Liver (tissue), 9 donors: ENCODE measurements around the gene AKR1B15. TPM values are rescaled to one million over a fixed set of nuclear protein-coding genes. Genes with fewer than 3 reads are reported as not detected.
A peak's percentile ranks its signal among the peaks of the same experiment; 100 is the strongest.

ENCODE experiments used
- DNase-seq: peaks from one replicate; pipeline ENCODE4 v3.0.0-alpha.2; 2017; ENCODE audit warnings: low spot score
- H3K27ac ChIP-seq, 2 donors: one replicate each; pipeline ENCODE4 v1.7.0; 2013; ENCODE audit warnings: inconsistent platforms in 2 of 2, low read length in 2 of 2, control low read depth in 1 of 2, low read depth in 1 of 2, mild to moderate bottlenecking in 1 of 2
- H3K27me3 ChIP-seq, 4 donors: one replicate each; pipeline versions ENCODE4 v1.6.1 to v1.7.0; 2013; ENCODE audit warnings: low read length in 3 of 4, inconsistent platforms in 1 of 4, mild to moderate bottlenecking in 1 of 4, moderate library complexity in 1 of 4; ENCODE audit not compliant: control insufficient read depth in 4 of 4, insufficient read depth in 4 of 4
- H3K36me3 ChIP-seq, 4 donors: one replicate each; pipeline versions ENCODE4 v1.6.1 to v1.7.0; 2013; ENCODE audit warnings: low read length in 3 of 4, mild to moderate bottlenecking in 3 of 4, low read depth in 1 of 4, moderate library complexity in 1 of 4; ENCODE audit not compliant: control insufficient read depth in 4 of 4, insufficient read depth in 3 of 4
- H3K4me1 ChIP-seq, 4 donors: one replicate each; pipeline versions ENCODE4 v1.6.1 to v1.7.0; 2013; ENCODE audit warnings: low read length in 3 of 4, mild to moderate bottlenecking in 3 of 4, moderate library complexity in 1 of 4; ENCODE audit not compliant: control insufficient read depth in 4 of 4, insufficient read depth in 4 of 4
- H3K4me3 ChIP-seq, 3 donors: one replicate each; pipeline versions ENCODE4 v1.6.1 to v1.7.0; 2013; ENCODE audit warnings: low read length in 3 of 3, control low read depth in 1 of 3, low read depth in 1 of 3, mild to moderate bottlenecking in 1 of 3
- H3K9ac ChIP-seq, 2 donors: one replicate each; pipeline ENCODE4 v1.7.0; 2013; ENCODE audit warnings: low read length in 2 of 2, mild to moderate bottlenecking in 2 of 2, moderate library complexity in 2 of 2, control low read depth in 1 of 2, low read depth in 1 of 2
- H3K9me3 ChIP-seq, 4 donors: one replicate each; pipeline versions ENCODE4 v1.6.1 to v1.7.0; 2013; ENCODE audit warnings: low read length in 3 of 4; ENCODE audit not compliant: control insufficient read depth in 4 of 4
- EGR1 ChIP-seq, 2 donors: IDR thresholded peaks; 2 replicates each; pipeline ENCODE4 v1.6.1; 2016 to 2018; ENCODE audit warnings: antibody characterized with exemption in 2 of 2, low read depth in 2 of 2
- FOXA1 ChIP-seq: IDR thresholded peaks from 2 replicates; pipeline ENCODE4 v1.6.1; 2016; ENCODE audit warnings: antibody characterized with exemption
- FOXA2 ChIP-seq: IDR thresholded peaks from 2 replicates; pipeline ENCODE4 v1.6.1; 2016; ENCODE audit warnings: antibody characterized with exemption
- GABPA ChIP-seq, 2 donors: IDR thresholded peaks in 1 of 2; conservative IDR thresholded peaks in 1 of 2; 2 replicates each; pipeline ENCODE4 v1.6.1; 2016; ENCODE audit warnings: antibody characterized with exemption in 2 of 2, mild to moderate bottlenecking in 1 of 2, moderate library complexity in 1 of 2
- HNF4A ChIP-seq, 2 donors: conservative IDR thresholded peaks; 2 replicates each; pipeline ENCODE4 v1.6.1; 2016; ENCODE audit warnings: antibody characterized with exemption in 2 of 2, mild to moderate bottlenecking in 2 of 2
- HNF4G ChIP-seq: IDR thresholded peaks from 2 replicates; pipeline ENCODE4 v1.6.1; 2016; ENCODE audit warnings: antibody characterized with exemption
- JUND ChIP-seq, 2 donors: IDR thresholded peaks; 2 replicates each; pipeline ENCODE4 v1.6.1; 2016; ENCODE audit warnings: antibody characterized with exemption in 2 of 2
- NR2F2 ChIP-seq: IDR thresholded peaks from 2 replicates; pipeline ENCODE4 v1.6.1; 2016; ENCODE audit warnings: antibody characterized with exemption
- RAD21 ChIP-seq, 2 donors: IDR thresholded peaks; 2 replicates each; pipeline ENCODE4 v1.6.1; 2016; ENCODE audit warnings: antibody characterized with exemption in 2 of 2, mild to moderate bottlenecking in 2 of 2
- RXRA ChIP-seq, 2 donors: IDR thresholded peaks; 2 replicates each; pipeline ENCODE4 v1.6.1; 2017 to 2018; ENCODE audit warnings: antibody characterized with exemption in 2 of 2, mild to moderate bottlenecking in 1 of 2
- SP1 ChIP-seq: IDR thresholded peaks from 2 replicates; pipeline ENCODE4 v1.6.1; 2018; ENCODE audit warnings: antibody characterized with exemption, mild to moderate bottlenecking
- YY1 ChIP-seq: IDR thresholded peaks from 2 replicates; pipeline ENCODE4 v1.6.1; 2016; ENCODE audit warnings: antibody characterized with exemption, mild to moderate bottlenecking
- WGBS: extraction: QIAGEN DNeasy Blood & Tissue Kit; methylation state at CpG from one replicate; pipeline ENCODE4 v1.1.7; 2013; 5-methylcytosine and 5-hydroxymethylcytosine counted together
- polyA plus RNA-seq, 2 donors: library from polyadenylated mRNA; stranded (reverse) in 1 of 2; unstranded in 1 of 2; fragments of 200-250 nt in 1 of 2; fragments of >200 nt in 1 of 2; fragmentation: Nextera tagmentation in 1 of 2; extraction: Ambion mirVana in 1 of 2; gene quantifications; one replicate each; pipeline versions ENCODE4 v1.2.1 to v1.2.3, GENCODE V29; 2013 to 2015
- total RNA-seq, 2 donors: library from RNA; depleted of rRNA; stranded (reverse); fragments of >200 nt; gene quantifications; one replicate each; pipeline ENCODE4 v1.2.3, GENCODE V29; 2014
- TF ChIP-seq, protein P1 (sequence below): fragments of 150-350 bp; IDR thresholded peaks from 2 replicates; pipeline ENCODE4 v1.5.1; 2017; ENCODE audit warnings: improper control_type of control experiment, low read depth, low read length; ENCODE audit not compliant: missing input control
- TF ChIP-seq, protein P2 (sequence below): IDR thresholded peaks from 2 replicates; pipeline ENCODE4 v1.6.1; 2016; ENCODE audit warnings: antibody characterized with exemption, mild to moderate bottlenecking
- TF ChIP-seq, protein P3 (sequence below): IDR thresholded peaks from 2 replicates; pipeline ENCODE4 v1.6.1; 2016; ENCODE audit warnings: antibody characterized with exemption
- TF ChIP-seq, protein P4 (sequence below): IDR thresholded peaks from 2 replicates; pipeline ENCODE4 v1.6.1; 2016; ENCODE audit warnings: antibody characterized with exemption
- donor health status: healthy.
- donor health status: healthy.
- donor health status: healthy.
- donor health status: healthy.
- donor health status: healthy.

AKR1B15 gene
- total and polyA plus RNA-seq, 4 donors, result 0.12 TPM; not detected in 3

DNA sequence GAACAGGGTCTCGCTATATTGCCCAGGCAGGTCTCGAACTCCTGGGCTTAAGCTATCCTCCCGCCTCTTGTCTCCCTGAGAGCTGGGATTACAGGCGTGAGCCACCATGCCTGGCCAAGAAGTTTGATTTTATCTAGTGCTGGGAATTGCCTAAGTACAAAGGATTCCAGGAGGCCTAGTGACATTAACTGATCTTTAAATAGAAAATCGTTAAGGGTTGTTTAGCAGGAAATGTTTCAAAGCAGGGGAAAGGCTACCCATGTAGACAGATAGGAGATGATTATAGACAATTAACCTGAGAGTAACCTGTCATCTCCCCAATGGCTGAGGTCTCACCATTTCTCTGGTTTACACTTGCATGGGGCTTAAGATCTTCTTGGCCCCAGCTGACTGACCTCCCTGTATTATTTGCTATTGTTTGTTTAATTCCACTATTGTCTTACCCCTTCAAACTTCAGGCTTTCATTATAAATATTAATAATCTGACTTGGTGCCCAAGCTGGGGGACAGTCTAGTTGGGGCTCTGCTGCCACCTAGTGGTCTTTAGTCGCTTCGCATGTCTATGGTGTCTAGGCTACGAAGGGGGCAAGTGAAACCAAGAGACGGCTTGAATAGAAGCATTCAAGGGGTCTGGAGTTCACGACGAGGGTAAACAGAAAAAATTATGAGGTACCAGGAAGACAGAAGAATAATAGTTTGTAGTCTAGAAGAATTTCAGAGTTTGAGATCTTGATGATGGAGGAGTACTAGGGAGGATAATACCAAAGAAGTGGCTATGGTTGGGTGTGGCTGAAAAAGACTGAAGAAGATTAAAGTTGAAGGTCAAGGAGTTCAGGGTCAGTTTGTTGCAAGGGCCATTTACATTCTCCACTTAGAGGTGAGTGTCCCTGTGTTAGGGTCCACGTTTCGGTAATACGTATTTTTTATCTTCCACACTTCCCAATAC, 57.3 kb downstream of the AKR1B15 start:
- H3K27me3 ChIP-seq, result no peaks in the 10 kb centered on the region
- WGBS, result 28% methylated on average over 14 of the region's 14 CpGs
- H3K9me3 ChIP-seq, result no peaks in the 10 kb centered on the region
- H3K27ac ChIP-seq, result no peak overlapping the region
- H3K4me1 ChIP-seq, result no peaks in the 10 kb centered on the region
- no peaks in the 10 kb centered on the region for H3K36me3 ChIP-seq
- no peak overlapping the region for H3K9ac ChIP-seq
- no peak overlapping the region for H3K4me3 ChIP-seq
- TF ChIP-seq HNF4A (conservative IDR thresholded peaks at IDR 0.05), result no peak
- TF ChIP-seq NR2F2, result no peak
- peak; percentile 93 to 97 for TF ChIP-seq RAD21 (IDR thresholded peaks at IDR 0.05)
- TF ChIP-seq RXRA (IDR thresholded peaks at IDR 0.05), result no peak
- TF ChIP-seq, protein P1, sequence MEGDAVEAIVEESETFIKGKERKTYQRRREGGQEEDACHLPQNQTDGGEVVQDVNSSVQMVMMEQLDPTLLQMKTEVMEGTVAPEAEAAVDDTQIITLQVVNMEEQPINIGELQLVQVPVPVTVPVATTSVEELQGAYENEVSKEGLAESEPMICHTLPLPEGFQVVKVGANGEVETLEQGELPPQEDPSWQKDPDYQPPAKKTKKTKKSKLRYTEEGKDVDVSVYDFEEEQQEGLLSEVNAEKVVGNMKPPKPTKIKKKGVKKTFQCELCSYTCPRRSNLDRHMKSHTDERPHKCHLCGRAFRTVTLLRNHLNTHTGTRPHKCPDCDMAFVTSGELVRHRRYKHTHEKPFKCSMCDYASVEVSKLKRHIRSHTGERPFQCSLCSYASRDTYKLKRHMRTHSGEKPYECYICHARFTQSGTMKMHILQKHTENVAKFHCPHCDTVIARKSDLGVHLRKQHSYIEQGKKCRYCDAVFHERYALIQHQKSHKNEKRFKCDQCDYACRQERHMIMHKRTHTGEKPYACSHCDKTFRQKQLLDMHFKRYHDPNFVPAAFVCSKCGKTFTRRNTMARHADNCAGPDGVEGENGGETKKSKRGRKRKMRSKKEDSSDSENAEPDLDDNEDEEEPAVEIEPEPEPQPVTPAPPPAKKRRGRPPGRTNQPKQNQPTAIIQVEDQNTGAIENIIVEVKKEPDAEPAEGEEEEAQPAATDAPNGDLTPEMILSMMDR, result peak; percentile 88
- no peak for TF ChIP-seq EGR1 (IDR thresholded peaks at IDR 0.05; ENCODE audit: low read depth in 2 of 2)
- TF ChIP-seq, protein P2, sequence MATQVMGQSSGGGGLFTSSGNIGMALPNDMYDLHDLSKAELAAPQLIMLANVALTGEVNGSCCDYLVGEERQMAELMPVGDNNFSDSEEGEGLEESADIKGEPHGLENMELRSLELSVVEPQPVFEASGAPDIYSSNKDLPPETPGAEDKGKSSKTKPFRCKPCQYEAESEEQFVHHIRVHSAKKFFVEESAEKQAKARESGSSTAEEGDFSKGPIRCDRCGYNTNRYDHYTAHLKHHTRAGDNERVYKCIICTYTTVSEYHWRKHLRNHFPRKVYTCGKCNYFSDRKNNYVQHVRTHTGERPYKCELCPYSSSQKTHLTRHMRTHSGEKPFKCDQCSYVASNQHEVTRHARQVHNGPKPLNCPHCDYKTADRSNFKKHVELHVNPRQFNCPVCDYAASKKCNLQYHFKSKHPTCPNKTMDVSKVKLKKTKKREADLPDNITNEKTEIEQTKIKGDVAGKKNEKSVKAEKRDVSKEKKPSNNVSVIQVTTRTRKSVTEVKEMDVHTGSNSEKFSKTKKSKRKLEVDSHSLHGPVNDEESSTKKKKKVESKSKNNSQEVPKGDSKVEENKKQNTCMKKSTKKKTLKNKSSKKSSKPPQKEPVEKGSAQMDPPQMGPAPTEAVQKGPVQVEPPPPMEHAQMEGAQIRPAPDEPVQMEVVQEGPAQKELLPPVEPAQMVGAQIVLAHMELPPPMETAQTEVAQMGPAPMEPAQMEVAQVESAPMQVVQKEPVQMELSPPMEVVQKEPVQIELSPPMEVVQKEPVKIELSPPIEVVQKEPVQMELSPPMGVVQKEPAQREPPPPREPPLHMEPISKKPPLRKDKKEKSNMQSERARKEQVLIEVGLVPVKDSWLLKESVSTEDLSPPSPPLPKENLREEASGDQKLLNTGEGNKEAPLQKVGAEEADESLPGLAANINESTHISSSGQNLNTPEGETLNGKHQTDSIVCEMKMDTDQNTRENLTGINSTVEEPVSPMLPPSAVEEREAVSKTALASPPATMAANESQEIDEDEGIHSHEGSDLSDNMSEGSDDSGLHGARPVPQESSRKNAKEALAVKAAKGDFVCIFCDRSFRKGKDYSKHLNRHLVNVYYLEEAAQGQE, result no peak
- no peak for TF ChIP-seq GABPA (IDR thresholded peaks at IDR 0.05 in 1 of 2, conservative IDR thresholded peaks at IDR 0.05 in 1 of 2)
- TF ChIP-seq YY1, result peak; percentile 17
- no peak for TF ChIP-seq SP1
- TF ChIP-seq, protein P3, sequence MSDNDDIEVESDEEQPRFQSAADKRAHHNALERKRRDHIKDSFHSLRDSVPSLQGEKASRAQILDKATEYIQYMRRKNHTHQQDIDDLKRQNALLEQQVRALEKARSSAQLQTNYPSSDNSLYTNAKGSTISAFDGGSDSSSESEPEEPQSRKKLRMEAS, result no peak
- TF ChIP-seq HNF4G, result no peak
- no peak for TF ChIP-seq FOXA2
- TF ChIP-seq, protein P4, sequence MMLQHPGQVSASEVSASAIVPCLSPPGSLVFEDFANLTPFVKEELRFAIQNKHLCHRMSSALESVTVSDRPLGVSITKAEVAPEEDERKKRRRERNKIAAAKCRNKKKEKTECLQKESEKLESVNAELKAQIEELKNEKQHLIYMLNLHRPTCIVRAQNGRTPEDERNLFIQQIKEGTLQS, result no peak
- TF ChIP-seq FOXA1, result no peak
- no peak for TF ChIP-seq JUND (IDR thresholded peaks at IDR 0.05)
- peak; percentile 64 for DNase-seq

DNA sequence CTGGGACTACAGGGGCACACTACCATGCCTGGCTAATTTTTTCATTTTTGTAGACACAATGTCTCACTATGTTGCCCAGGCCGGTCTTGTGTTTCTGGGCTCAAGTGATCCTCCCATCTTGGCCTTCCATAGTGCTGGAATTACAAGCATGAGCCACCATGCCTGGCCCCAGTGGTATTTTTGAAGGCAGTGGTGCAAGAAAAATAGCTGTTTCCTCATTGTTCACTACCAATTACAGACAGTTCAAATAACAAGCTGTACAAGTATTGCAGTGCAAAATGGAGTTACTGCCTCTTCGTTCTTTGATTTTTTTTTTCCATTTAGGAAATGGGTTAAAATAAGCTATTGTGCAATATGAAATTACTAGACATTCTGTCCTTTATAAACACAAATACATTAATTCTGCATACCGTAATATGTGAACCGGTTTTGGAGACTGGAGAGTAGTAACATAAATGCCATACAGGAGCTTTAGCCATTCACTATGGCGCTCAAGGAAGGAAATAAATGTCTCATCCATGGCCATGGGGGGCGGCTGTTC, 62.8 kb downstream of the AKR1B15 start:
- H3K4me1 ChIP-seq, result no peaks in the 10 kb centered on the region
- no peak for DNase-seq
- no peak overlapping the region for H3K9ac ChIP-seq
- no peak overlapping the region for H3K27ac ChIP-seq
- no peaks in the 10 kb centered on the region for H3K9me3 ChIP-seq
- no peaks in the 10 kb centered on the region for H3K36me3 ChIP-seq
- H3K4me3 ChIP-seq, result no peak overlapping the region
- whole genome bisulfite sequencing, result 86% methylated on average over 6 of the region's 6 CpGs
- no peak for TF ChIP-seq NR2F2
- peaks cover 0 to under 1% (median 0%) of the 10 kb centered on the region in 4 donors for H3K27me3 ChIP-seq
